Fibroblast of gingiva (primary cell): ENCODE measurements around the gene PTK6.
A peak's percentile ranks its signal among the peaks of the same experiment; 100 is the strongest.

Experiments used
- DNase-seq: peaks from one replicate; pipeline ENCODE4 v3.0.0-alpha.2; 2011; ENCODE audit warnings: low read depth

Gene PTK6

GRCh38 chr20:63557481-63557891, 20.3 kb upstream of the PTK6 start:
- DNase-seq, result no peak

GRCh38 chr20:63556873-63557478, 19.8 kb upstream of the PTK6 start:
- no peak for DNase-seq

GRCh38 chr20:63555661-63556381, 18.6 kb upstream of the PTK6 start:
- no peak for DNase-seq

- DNase-seq, result no peak
These were observed 17.4 kb upstream of the PTK6 start for GRCh38 chr20:63554361-63555278.

GRCh38 chr20:63553933-63554290, 16.7 kb upstream of the PTK6 start, which contains the start of gene FNDC11:
Gene FNDC11 (plus strand): TSS chr20:63554159. CDS start chr20:63555664, 1,505 bp downstream.
- DNase-seq, result no peak

- peak; percentile 80 for DNase-seq
These were observed 16.2 kb upstream of the PTK6 start for GRCh38 chr20:63553251-63553932.

- no peak for DNase-seq
These were observed 15.5 kb upstream of the PTK6 start for GRCh38 chr20:63552481-63553249.

- peak; percentile 18 for DNase-seq
These were observed 13.9 kb upstream of the PTK6 start for GRCh38 chr20:63551068-63551467.

- DNase-seq, result no peak
These were observed 12.6 kb upstream of the PTK6 start for GRCh38 chr20:63549679-63550282.

- DNase-seq, result no peak
These were observed 11.8 kb upstream of the PTK6 start for GRCh38 chr20:63549019-63549418.

- DNase-seq, result no peak
These were observed 11.4 kb upstream of the PTK6 start for GRCh38 chr20:63548542-63548941.

GRCh38 chr20:63547725-63548480, 10.7 kb upstream of the PTK6 start, which contains the start of gene SRMS:
Gene SRMS (minus strand): TSS chr20:63547749. CDS start chr20:63547463, 286 bp downstream.
- no peak for DNase-seq

- no peak for DNase-seq
These were observed 10.0 kb upstream of the PTK6 start for GRCh38 chr20:63546956-63547724.

GRCh38 chr20:63546256-63546955, 9.2 kb upstream of the PTK6 start:
- DNase-seq, result no peak

- DNase-seq, result no peak
These were observed 8.6 kb upstream of the PTK6 start for GRCh38 chr20:63545814-63546213.

GRCh38 chr20:63544958-63545516, 7.9 kb upstream of the PTK6 start:
- no peak for DNase-seq

GRCh38 chr20:63544241-63544957, 7.2 kb upstream of the PTK6 start:
- DNase-seq, result no peak

GRCh38 chr20:63543733-63544132, 6.6 kb upstream of the PTK6 start:
- DNase-seq, result no peak
